Measurements from ENCODE around the gene AUTS2.

Gene AUTS2

DNA sequence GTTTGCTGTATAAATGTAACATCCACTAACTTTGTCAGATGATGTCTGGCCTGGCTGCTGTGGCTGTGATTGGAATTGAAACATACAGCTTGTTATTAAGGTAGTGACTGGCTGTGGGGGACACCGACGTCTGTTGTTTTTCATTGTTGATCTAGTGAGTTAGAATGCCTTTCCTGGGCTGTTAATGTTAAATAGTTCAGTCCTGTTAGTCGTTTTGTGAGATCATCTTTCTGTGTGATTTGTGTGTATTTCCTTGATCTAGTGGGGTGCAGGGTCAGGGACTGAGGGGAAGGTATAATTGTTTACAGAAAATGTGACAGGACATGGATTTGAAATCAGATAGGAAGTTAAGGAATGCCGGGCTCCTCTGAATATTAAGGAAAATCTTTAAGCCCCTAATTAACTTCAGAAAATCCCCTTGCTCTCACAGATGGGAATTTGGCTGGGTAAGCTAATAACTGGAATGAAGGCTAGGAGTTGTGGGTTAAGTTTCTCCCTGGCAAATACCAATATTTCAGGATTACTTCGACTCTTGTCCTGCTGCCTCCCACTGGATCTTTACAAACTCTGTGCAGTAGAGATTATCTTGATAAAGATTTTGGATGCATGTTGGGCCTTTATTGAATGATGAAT is 163.1 kb downstream of the AUTS2 start:
- DNase-seq (ENCODE audit: low read depth) = no peak

DNA sequence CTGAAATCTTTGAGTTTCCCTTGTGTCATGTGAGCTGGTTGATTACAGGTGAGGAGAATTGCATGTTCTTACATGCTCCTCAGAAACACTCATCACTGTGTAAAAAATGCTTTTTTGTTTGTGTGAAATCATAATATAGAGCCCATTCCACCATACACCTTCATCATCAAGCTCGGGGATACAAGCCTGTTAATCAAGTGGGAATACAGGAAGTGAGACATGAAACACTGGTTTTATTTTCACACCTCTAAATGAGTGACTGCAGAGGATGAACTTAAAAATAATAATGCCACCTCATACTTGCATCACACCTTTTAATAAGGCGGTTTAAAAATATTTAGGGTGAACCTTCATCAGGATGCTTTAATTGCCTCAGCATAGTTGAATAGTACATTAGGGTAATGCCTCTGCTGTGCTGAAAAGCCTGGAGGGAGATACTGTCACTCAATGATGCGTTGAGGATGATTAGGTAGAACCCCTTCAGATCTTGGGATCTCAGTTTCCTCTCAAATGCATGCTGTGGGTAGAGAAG is 164.6 kb downstream of the AUTS2 start:
- no peak overlapping the region for H3K4me3 ChIP-seq (ENCODE audit: low read depth, low read length)
- TF ChIP-seq, protein P1, sequence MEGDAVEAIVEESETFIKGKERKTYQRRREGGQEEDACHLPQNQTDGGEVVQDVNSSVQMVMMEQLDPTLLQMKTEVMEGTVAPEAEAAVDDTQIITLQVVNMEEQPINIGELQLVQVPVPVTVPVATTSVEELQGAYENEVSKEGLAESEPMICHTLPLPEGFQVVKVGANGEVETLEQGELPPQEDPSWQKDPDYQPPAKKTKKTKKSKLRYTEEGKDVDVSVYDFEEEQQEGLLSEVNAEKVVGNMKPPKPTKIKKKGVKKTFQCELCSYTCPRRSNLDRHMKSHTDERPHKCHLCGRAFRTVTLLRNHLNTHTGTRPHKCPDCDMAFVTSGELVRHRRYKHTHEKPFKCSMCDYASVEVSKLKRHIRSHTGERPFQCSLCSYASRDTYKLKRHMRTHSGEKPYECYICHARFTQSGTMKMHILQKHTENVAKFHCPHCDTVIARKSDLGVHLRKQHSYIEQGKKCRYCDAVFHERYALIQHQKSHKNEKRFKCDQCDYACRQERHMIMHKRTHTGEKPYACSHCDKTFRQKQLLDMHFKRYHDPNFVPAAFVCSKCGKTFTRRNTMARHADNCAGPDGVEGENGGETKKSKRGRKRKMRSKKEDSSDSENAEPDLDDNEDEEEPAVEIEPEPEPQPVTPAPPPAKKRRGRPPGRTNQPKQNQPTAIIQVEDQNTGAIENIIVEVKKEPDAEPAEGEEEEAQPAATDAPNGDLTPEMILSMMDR (IDR thresholded peaks at IDR 0.05; ENCODE audit: control insufficient read depth, extremely low read depth, insufficient read depth) = no peak
- no peak for DNase-seq (ENCODE audit: low read depth)

More for the DNA sequence above, 163.1 kb downstream of the AUTS2 start:
- H3K4me3 ChIP-seq (ENCODE audit: low read depth, low read length) = no peak overlapping the region
- TF ChIP-seq, protein P1 (IDR thresholded peaks at IDR 0.05; ENCODE audit: control insufficient read depth, extremely low read depth, insufficient read depth) = no peak

DNA sequence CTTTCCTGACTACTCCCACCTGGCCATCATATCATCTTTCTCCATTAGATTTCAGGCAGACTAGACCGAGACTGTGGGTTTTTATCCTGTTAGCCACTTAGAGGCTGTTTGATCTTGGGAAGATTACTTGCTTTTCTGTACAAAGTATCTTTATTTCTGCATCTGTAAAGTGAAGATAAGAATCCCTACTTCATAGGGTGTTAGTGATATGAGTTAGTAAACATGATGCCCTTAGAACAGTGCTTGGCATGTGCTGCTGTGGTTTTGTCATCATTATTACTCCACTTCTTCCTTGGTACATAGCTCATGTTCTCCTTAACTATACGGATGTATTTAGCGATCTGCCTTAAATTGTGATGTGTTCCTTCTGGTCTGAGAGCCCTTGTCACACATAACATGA is 165.2 kb downstream of the AUTS2 start:
- TF ChIP-seq, protein P1 (IDR thresholded peaks at IDR 0.05; ENCODE audit: control insufficient read depth, extremely low read depth, insufficient read depth) = no peak
- DNase-seq (ENCODE audit: low read depth) = no peak
- no peak overlapping the region for H3K4me3 ChIP-seq (ENCODE audit: low read depth, low read length)

DNA sequence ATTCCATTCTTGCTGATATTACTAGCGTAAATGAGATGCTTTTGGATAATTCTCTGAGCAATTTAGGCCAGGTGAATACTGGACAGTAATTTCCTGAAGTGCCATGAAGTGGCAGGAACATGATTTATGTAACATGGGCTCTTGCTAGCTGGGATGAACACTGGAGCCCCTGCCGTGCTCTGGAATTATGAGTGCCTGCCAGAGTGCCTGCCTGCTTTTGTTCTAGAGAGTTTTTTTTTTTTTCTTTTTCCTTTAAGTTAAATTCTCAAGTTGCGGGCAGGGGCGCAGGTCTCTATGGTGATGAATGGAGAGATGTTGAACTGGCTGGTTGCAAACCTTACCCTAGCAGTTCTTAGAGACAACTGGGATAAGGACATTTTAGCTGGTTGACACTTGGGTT is 165.9 kb downstream of the AUTS2 start:
- TF ChIP-seq, protein P1 (IDR thresholded peaks at IDR 0.05; ENCODE audit: control insufficient read depth, extremely low read depth, insufficient read depth) = no peak
- no peak for DNase-seq (ENCODE audit: low read depth)
- H3K4me3 ChIP-seq (ENCODE audit: low read depth, low read length) = no peak overlapping the region

DNA sequence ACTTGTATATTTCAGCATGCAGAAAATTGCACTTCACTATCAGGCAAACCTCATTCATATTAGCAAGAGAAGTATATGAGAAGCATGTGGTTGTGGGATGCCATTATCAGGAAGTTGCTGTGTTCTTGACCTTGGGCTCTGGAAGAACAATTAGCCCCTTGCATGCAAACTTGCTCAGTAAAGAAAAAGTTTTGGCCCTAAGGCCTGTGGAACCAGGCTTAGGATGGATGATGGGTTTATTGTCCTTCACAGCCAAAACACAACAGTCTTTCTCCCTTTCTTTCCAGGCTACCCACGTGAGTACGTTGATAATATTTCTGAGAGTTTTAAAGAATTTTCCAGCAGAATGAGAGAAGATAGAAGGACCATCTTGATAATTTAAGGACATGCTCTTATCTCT is 166.4 kb downstream of the AUTS2 start:
- no peak for DNase-seq (ENCODE audit: low read depth)
- H3K4me3 ChIP-seq (ENCODE audit: low read depth, low read length) = no peak overlapping the region
- TF ChIP-seq, protein P1 (IDR thresholded peaks at IDR 0.05; ENCODE audit: control insufficient read depth, extremely low read depth, insufficient read depth) = no peak

DNA sequence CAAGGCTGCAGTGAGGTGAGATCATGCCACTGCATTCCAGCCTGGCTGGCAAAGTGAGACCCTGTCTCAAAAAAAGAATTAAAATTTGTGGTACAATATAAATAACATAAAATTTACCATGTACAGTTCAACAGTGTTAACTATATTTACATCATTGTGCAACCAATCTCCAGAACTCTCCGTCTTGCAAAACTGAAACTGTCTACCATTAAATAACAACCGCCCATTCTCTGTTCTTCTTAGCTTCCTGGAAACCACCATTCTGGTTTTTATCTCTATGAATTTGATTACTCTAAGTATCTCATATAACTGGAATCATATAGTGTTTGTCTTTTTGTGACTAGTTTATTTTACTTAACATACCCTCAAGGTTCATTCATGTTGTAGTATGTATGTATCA is 167.6 kb downstream of the AUTS2 start:
- TF ChIP-seq, protein P1 (IDR thresholded peaks at IDR 0.05; ENCODE audit: control insufficient read depth, extremely low read depth, insufficient read depth) = no peak
- no peak overlapping the region for H3K4me3 ChIP-seq (ENCODE audit: low read depth, low read length)
- no peak for DNase-seq (ENCODE audit: low read depth)

Data from LNCaP clone FGC (cell line).